Stomach (tissue), 9 donors: ENCODE results near the gene ACSBG1. TPM values are rescaled to one million over a fixed set of nuclear protein-coding genes. Genes with fewer than 3 reads are reported as not detected.

Experiments
- DNase-seq, 2 donors: peaks; one replicate each; pipeline versions ENCODE4 v3.0.0 to v3.0.0-alpha.2; 2013 to 2019
- H3K27ac ChIP-seq, 5 donors: fragments of 200-600 bp in 4 of 5; sonication (generic) in 4 of 5; one replicate each; pipeline ENCODE4 v1.5.1; 2013 to 2019; ENCODE audit warnings: mild to moderate bottlenecking in 1 of 5, moderate library complexity in 1 of 5
- H3K27me3 ChIP-seq, 3 donors: fragments of 200-600 bp; sonication (generic); one replicate each; pipeline ENCODE4 v1.5.1; 2017 to 2019; ENCODE audit warnings: mixed run types in 1 of 3
- H3K36me3 ChIP-seq, 4 donors: fragments of 200-600 bp; sonication (generic); 1 replicate in 3 of 4; 2 replicates in 1 of 4; pipeline ENCODE4 v1.5.1; 2016 to 2019
- H3K4me1 ChIP-seq, 4 donors: fragments of 200-600 bp; sonication (generic); one replicate each; pipeline ENCODE4 v1.5.1; 2016 to 2019
- H3K4me3 ChIP-seq, 4 donors: fragments of 200-600 bp; sonication (generic) in 3 of 4; one replicate each; pipeline ENCODE4 v1.5.1; 2016 to 2019; ENCODE audit warnings: mild to moderate bottlenecking in 1 of 4
- H3K9me3 ChIP-seq, 4 donors: fragments of 200-600 bp; sonication (generic); one replicate each; pipeline ENCODE4 v1.5.1; 2016 to 2019
- EP300 ChIP-seq: sonication (generic); formaldehyde crosslinking; IDR thresholded peaks from one replicate; pipeline ENCODE4 v1.6.1; 2017; ENCODE audit warnings: antibody characterized with exemption
- POLR2A ChIP-seq, 4 donors: fragments of 450-650 bp; IDR thresholded peaks; one replicate each; pipeline ENCODE4 v1.6.1; 2016; ENCODE audit warnings: antibody characterized with exemption in 4 of 4, control low read depth in 2 of 4, mild to moderate bottlenecking in 1 of 4, moderate library complexity in 1 of 4
- POLR2AphosphoS5 ChIP-seq, 3 donors: sonication (generic); formaldehyde crosslinking; IDR thresholded peaks; one replicate each; pipeline ENCODE4 v1.6.1; 2016; ENCODE audit warnings: antibody characterized with exemption in 3 of 3
- WGBS, 5 donors: extraction: QIAGEN DNeasy Blood & Tissue Kit in 3 of 5; methylation state at CpG; one replicate each; pipeline versions ENCODE4 v1.1.5 to v1.1.7; 2013 to 2018; 5-methylcytosine and 5-hydroxymethylcytosine counted together
- intact Hi-C: fragments of 100-400 bp; cut with DNase I; formaldehyde crosslinking; loops from one replicate; pipeline ENCODE4 v1.15.1; 2023; ENCODE audit warnings: low total_unique reads
- polyA plus RNA-seq, 3 donors: library from polyadenylated mRNA; stranded (reverse); fragments of 200-250 nt; gene quantifications; one replicate each; pipeline ENCODE4 v1.2.3, GENCODE V29; 2013
- total RNA-seq, 5 donors: library from RNA; depleted of rRNA; stranded (reverse); fragments of >200 nt; gene quantifications; one replicate each; pipeline versions ENCODE4 v1.1.0 to v1.2.3, GENCODE V29; 2014 to 2016
- TF ChIP-seq, protein P1 (sequence below), 7 experiments: fragments of 450-650 bp in 4 of 7; fragments of 200-600 bp in 3 of 7; sonication (generic) in 3 of 7; IDR thresholded peaks; one replicate each; pipeline ENCODE4 v1.5.1; 2016 to 2019; ENCODE audit warnings: antibody characterized with exemption in 7 of 7, control low read depth in 2 of 7, mild to moderate bottlenecking in 1 of 7
- donor health status: healthy with polysubstance abuse.
- donor health status: Bipolar disorder and iron deficiency.
- donor health status: healthy.

Gene ACSBG1
- total and polyA plus RNA-seq, 8 donors: under 0.01 to 1.5 (median 0.15) TPM; not detected in 3

DNA sequence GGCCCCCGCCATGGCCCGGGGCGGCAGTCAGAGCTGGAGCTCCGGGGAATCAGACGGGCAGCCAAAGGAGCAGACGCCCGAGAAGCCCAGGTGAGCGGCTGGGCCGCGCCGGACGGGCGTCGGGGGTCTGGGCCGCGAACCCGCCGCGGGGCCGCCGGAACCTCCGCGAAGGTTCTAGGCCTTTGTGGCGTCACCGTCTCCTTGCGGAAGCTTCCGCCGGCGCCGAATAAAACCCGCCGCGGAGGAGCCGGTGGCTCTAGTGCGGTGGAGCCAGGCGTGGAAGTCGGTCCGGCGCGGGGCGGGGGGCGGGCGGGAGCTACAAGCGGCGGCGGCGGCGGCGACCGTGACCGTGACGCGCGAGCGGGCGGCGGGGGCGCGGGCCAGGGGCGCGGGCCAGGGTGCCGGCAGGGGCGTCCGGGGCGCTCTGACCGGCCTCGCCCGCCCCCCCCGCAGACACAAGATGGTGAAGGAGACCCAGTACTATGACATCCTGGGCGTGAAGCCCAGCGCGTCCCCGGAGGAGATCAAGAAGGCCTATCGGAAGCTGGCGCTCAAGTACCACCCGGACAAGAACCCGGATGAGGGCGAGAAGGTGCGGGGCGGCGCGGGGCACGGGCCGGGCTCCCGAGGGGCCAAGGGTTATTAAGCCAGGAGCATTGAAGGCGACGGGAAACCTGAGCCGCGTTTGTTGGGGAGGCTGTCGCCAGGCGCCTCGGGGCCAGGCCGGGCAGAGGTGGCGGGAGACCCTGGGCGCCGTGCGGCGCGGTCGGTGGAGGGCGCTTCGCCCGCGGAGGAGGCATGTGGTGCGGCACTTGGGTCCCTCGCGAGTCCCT lies 30.2 kb upstream of the ACSBG1 start, which contains the start of gene DNAJA4:
Gene DNAJA4, plus strand, starts transcription at position 259 of the 833 bp plus-strand sequence. Its CDS starts 202 bp downstream, at position 461.
- Histone ChIP-seq H3K27me3 (no peaks in the 10 kb centered on the region), H3K27ac (peak within 1 kb of the TSS; percentile 37 to 84 (median 81)), H3K4me1 (peaks cover 26 to 54% (median 32%) of the 10 kb centered on the region in 4 donors), H3K4me3 (peak within 1 kb of the TSS; percentile 60 to 78 (median 68)), H3K36me3 (no peaks in the 10 kb centered on the region), H3K9me3 (no peaks in the 10 kb centered on the region)
- peak; percentile 64 to 86 for DNase-seq
- intact Hi-C loops: no loop called here
- WGBS, 5 donors: 2 to 10% (median 4%) methylated on average over 17 to 107 of the region's 107 CpGs
- TF ChIP-seq POLR2AphosphoS5 (IDR thresholded peaks at IDR 0.05): peak in 1 of 3 donors; percentile 11
- TF ChIP-seq, protein P1, sequence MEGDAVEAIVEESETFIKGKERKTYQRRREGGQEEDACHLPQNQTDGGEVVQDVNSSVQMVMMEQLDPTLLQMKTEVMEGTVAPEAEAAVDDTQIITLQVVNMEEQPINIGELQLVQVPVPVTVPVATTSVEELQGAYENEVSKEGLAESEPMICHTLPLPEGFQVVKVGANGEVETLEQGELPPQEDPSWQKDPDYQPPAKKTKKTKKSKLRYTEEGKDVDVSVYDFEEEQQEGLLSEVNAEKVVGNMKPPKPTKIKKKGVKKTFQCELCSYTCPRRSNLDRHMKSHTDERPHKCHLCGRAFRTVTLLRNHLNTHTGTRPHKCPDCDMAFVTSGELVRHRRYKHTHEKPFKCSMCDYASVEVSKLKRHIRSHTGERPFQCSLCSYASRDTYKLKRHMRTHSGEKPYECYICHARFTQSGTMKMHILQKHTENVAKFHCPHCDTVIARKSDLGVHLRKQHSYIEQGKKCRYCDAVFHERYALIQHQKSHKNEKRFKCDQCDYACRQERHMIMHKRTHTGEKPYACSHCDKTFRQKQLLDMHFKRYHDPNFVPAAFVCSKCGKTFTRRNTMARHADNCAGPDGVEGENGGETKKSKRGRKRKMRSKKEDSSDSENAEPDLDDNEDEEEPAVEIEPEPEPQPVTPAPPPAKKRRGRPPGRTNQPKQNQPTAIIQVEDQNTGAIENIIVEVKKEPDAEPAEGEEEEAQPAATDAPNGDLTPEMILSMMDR (IDR thresholded peaks at IDR 0.05): no peak
- no peak for TF ChIP-seq POLR2A (IDR thresholded peaks at IDR 0.05)
- TF ChIP-seq EP300: no peak

DNA sequence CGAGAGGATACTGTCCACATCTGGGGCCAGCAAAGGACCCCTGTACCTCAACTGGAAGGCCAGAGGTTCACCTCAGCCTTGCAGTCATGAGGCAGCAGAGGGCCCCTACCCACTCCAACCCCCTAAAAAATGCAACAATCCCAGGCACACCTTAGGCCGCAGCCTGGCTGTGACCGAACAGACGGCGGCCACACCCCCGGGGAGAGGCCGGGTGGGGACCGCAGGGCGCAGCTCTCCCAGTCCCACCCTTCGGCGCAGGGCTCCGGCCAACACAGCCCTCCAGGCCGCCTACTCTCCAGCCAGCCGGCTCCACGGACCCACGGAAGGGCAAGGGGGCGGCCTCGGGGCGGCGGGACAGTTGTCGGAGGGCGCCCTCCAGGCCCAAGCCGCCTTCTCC lies 29.5 kb upstream of the ACSBG1 start:
- H3K4me1 ChIP-seq: peaks cover 26 to 54% (median 32%) of the 10 kb centered on the region in 4 donors
- H3K4me3 ChIP-seq: peak overlapping the region; percentile 60 to 78 (median 68)
- TF ChIP-seq POLR2A (IDR thresholded peaks at IDR 0.05) (no peak), EP300 (no peak), POLR2AphosphoS5 (IDR thresholded peaks at IDR 0.05) (no peak)
- H3K9me3 ChIP-seq: no peaks in the 10 kb centered on the region
- H3K27ac ChIP-seq: peak overlapping the region; percentile 37 to 84 (median 81)
- H3K36me3 ChIP-seq: no peaks in the 10 kb centered on the region
- WGBS, 5 donors: 58 to 71% (median 66%) methylated on average over 10 to 23 of the region's 23 CpGs
- intact Hi-C loops: no loop called here
- peak; percentile 35 to 69 for DNase-seq
- H3K27me3 ChIP-seq: no peaks in the 10 kb centered on the region

DNA sequence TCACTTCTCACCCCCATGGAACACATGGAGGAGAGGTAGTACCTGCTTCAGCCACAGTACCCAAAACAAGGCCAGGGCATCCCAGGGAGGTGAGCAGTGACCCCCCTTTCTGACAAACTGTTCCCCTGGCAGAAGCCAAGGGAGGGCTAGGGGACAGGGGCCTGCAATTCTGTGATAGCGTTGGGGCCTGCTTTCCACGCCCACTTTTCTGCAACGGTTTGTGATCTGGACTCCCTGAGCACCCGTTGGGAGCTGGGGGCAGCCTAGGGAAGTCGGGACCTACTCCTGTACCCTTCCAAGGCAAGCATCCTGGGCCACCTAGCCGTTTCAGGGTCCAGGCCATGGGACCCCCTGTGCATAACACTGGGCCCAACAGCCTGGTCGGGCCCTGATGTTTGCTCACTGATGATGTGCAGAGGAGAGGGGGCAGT lies 29.0 kb upstream of the ACSBG1 start:
- 90 to 98% (median 94%) methylated on average over 5 to 7 of the region's 7 CpGs for WGBS, 5 donors
- TF ChIP-seq EP300 (no peak), POLR2A (IDR thresholded peaks at IDR 0.05) (no peak), POLR2AphosphoS5 (IDR thresholded peaks at IDR 0.05) (no peak)
- TF ChIP-seq, protein P1 (IDR thresholded peaks at IDR 0.05): no peak
- peak in 1 of 2 donors; percentile 23 for DNase-seq
- Histone ChIP-seq H3K27me3 (no peaks in the 10 kb centered on the region), H3K36me3 (no peaks in the 10 kb centered on the region), H3K9me3 (no peaks in the 10 kb centered on the region), H3K4me1 (peaks cover 26 to 49% (median 32%) of the 10 kb centered on the region in 4 donors), H3K27ac (peak overlapping the region in 1 of 5 donors; percentile 81), H3K4me3 (no peak overlapping the region)
- intact Hi-C loops: no loop called here

DNA sequence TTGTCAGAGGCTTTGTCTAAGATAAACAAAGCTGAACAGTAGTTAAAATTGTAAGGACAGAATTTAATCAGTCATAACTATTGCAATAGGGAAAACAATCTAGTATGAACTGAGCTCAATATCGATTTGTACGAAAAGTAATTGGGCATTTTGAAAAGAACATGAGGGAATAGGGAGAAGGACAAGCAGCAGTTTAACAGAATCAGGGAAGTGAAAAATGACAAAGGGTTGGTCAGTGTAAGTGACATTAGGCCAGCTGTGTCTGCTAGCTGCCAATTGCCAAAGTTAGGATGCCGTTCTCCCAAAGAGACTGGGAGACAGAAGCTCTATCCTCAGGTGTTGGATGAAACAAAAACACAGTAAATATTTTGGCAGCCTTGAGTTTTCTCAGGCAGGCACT lies 26.7 kb upstream of the ACSBG1 start:
- H3K9me3 ChIP-seq: no peaks in the 10 kb centered on the region
- no peak for TF ChIP-seq POLR2AphosphoS5 (IDR thresholded peaks at IDR 0.05)
- no peak for TF ChIP-seq POLR2A (IDR thresholded peaks at IDR 0.05)
- TF ChIP-seq, protein P1 (IDR thresholded peaks at IDR 0.05): no peak
- TF ChIP-seq EP300: no peak
- H3K4me1 ChIP-seq: peaks cover 18 to 27% (median 20%) of the 10 kb centered on the region in 4 donors
- no peaks in the 10 kb centered on the region for H3K27me3 ChIP-seq
- H3K27ac ChIP-seq: no peak overlapping the region
- intact Hi-C loops: no loop called here
- DNase-seq: no peak
- WGBS, 5 donors: 30 to 54% (median 46%) methylated on average over 3 of the region's 3 CpGs
- H3K4me3 ChIP-seq: no peak overlapping the region
- no peaks in the 10 kb centered on the region for H3K36me3 ChIP-seq
